SU-DHL-6 (cell line): ENCODE data around the gene METTL4.

ENCODE experiments used
- H2AFZ ChIP-seq: fragments of 200-600 bp; sonication (generic); 2 replicates; pipeline ENCODE4 v1.6.1; 2014; ENCODE audit warnings: low read depth, mild to moderate bottlenecking, moderate library complexity, mixed read lengths, antibody characterized with exemption, low read length; ENCODE audit not compliant: severe bottlenecking
- H3F3A ChIP-seq: fragments of 200-600 bp; shearing (Covaris generic); 2 replicates; pipeline ENCODE4 v1.6.0; 2016; ENCODE audit warnings: antibody characterized with exemption, mild to moderate bottlenecking; ENCODE audit not compliant: insufficient read depth
- H3K27ac ChIP-seq: fragments of 200-600 bp; sonication (generic); 2 replicates; pipeline ENCODE4 v1.5.1; 2016; ENCODE audit warnings: low read depth, mild to moderate bottlenecking, low read length, moderate library complexity, mixed read lengths
- H3K27me3 ChIP-seq: fragments of 200-600 bp; sonication (generic), shearing (Covaris generic); 2 replicates; pipeline ENCODE4 v1.6.0; 2014; ENCODE audit warnings: mild to moderate bottlenecking, low read length
- H3K36me3 ChIP-seq: fragments of 200-600 bp; sonication (generic); 2 replicates; pipeline ENCODE4 v1.6.1; 2014; ENCODE audit warnings: mild to moderate bottlenecking, low read length, mixed read lengths
- H3K4me2 ChIP-seq: fragments of 300-600, 200-600 bp; shearing (Covaris generic), sonication (generic); 2 replicates; pipeline ENCODE4 v1.6.0; 2014; ENCODE audit warnings: low read length, low read depth, mild to moderate bottlenecking; ENCODE audit not compliant: poor library complexity, severe bottlenecking
- H3K4me3 ChIP-seq: fragments of 200-600 bp; sonication (generic); 2 replicates; pipeline ENCODE4 v1.5.1; 2014; ENCODE audit warnings: antibody characterized with exemption, low read length, mild to moderate bottlenecking, mixed read lengths; ENCODE audit not compliant: insufficient read depth, poor library complexity, severe bottlenecking
- H3K79me2 ChIP-seq: fragments of 200-600 bp; sonication (generic); 2 replicates; pipeline ENCODE4 v1.6.1; 2014; ENCODE audit warnings: mild to moderate bottlenecking, low read length, moderate library complexity; ENCODE audit not compliant: insufficient read depth
- H3K9ac ChIP-seq: fragments of 200-600 bp; sonication (generic); 2 replicates; pipeline ENCODE4 v1.7.0; 2014; ENCODE audit warnings: mild to moderate bottlenecking, low read length
- H3K9me2 ChIP-seq: fragments of 200-600 bp; sonication (generic); replicated peaks from 2 replicates; pipeline ENCODE4 v1.6.1; 2014; ENCODE audit warnings: low read length; ENCODE audit not compliant: insufficient read depth
- H3K9me3 ChIP-seq: fragments of 200-600 bp; sonication (generic); 2 replicates; pipeline ENCODE4 v1.6.1; 2014; ENCODE audit warnings: low read length, mixed read lengths; ENCODE audit not compliant: insufficient read depth
- H4K20me1 ChIP-seq: fragments of 200-600 bp; sonication (generic); 2 replicates; pipeline ENCODE4 v1.6.1; 2014; ENCODE audit warnings: low read depth, mild to moderate bottlenecking, antibody characterized with exemption, low read length, moderate library complexity, mixed read lengths
- EZH2phosphoT487 ChIP-seq: fragments of 200-600 bp; sonication (generic), shearing (Covaris generic); conservative IDR thresholded peaks from 2 replicates; pipeline ENCODE4 v1.6.1; 2018; ENCODE audit warnings: mild to moderate bottlenecking, antibody characterized with exemption, low read length, moderate library complexity, mixed read lengths
- TF ChIP-seq, protein P1 (sequence below): fragments of 200-600 bp; sonication (generic); IDR thresholded peaks from one replicate; pipeline ENCODE4 v1.5.1; 2017; ENCODE audit warnings: antibody characterized with exemption, mild to moderate bottlenecking, low read length, moderate library complexity; ENCODE audit not compliant: insufficient read depth, poor library complexity, severe bottlenecking

Gene METTL4

DNA sequence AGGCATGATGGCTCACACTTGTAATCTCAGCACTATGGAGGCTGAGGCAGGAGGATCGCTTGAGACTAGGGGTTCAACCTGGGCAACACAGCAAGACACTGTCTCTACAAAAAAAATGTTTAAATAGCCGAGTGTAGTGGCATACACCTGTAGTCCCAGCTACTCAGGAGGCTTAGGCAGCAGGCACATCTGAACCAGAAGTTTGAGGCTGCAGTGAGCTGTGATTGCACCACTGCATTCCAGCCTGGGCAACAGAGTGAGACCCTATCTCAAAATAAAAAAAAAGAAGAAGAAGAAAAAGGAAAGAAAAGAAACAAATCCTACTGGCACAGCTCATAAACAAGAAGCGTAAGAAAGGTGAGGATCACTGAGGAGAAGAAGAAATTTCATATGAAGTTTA, 19.9 kb downstream of the METTL4 start:
- Histone ChIP-seq H3F3A (no peaks in the 10 kb centered on the region; the same call in 1 of the 2 replicates), H3K27me3 (no peaks in the 10 kb centered on the region), H3K9ac (no peak overlapping the region), H3K4me2 (no peak overlapping the region), H3K4me3 (no peak overlapping the region), H3K36me3 (peaks cover 23% of the 10 kb centered on the region), H3K9me2 (no peaks in the 10 kb centered on the region), H2AFZ (no peak overlapping the region), H4K20me1 (no peaks in the 10 kb centered on the region; the same call in 1 of the 2 replicates), H3K9me3 (no peaks in the 10 kb centered on the region), H3K79me2 (no peaks in the 10 kb centered on the region), H3K27ac (no peak overlapping the region)
- TF ChIP-seq, protein P1, sequence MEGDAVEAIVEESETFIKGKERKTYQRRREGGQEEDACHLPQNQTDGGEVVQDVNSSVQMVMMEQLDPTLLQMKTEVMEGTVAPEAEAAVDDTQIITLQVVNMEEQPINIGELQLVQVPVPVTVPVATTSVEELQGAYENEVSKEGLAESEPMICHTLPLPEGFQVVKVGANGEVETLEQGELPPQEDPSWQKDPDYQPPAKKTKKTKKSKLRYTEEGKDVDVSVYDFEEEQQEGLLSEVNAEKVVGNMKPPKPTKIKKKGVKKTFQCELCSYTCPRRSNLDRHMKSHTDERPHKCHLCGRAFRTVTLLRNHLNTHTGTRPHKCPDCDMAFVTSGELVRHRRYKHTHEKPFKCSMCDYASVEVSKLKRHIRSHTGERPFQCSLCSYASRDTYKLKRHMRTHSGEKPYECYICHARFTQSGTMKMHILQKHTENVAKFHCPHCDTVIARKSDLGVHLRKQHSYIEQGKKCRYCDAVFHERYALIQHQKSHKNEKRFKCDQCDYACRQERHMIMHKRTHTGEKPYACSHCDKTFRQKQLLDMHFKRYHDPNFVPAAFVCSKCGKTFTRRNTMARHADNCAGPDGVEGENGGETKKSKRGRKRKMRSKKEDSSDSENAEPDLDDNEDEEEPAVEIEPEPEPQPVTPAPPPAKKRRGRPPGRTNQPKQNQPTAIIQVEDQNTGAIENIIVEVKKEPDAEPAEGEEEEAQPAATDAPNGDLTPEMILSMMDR: no peak
- no peak for TF ChIP-seq EZH2phosphoT487

DNA sequence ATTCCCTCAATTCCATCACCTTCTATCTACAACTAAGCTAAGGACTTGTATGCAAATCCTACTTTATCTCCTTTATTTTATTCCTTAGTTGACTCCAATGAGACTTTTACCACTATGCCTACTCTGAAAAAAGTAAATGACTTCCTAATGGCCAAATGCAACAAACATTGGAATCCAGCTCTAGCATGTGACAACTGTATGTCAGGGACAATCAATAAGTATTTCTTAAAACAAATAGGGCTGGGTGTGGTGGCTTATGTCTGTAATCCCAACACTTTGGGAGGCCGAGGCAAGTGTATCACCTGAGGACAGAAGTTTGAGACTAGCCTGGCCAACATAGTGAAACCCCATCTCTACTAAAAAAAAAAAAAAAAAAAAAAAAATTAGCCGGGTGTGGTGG, 21.8 kb downstream of the METTL4 start:
- no peaks in the 10 kb centered on the region; the same call in 1 of the 2 replicates for H3K79me2 ChIP-seq
- no peaks in the 10 kb centered on the region for H3K9me2 ChIP-seq
- H3F3A ChIP-seq: peaks cover 3% of the 10 kb centered on the region; the same call in 1 of the 2 replicates
- no peak overlapping the region for H3K27ac ChIP-seq
- peaks cover 25% of the 10 kb centered on the region; the same call in 1 of the 2 replicates for H3K36me3 ChIP-seq
- H4K20me1 ChIP-seq: no peaks in the 10 kb centered on the region; the same call in 1 of the 2 replicates
- no peak overlapping the region for H3K4me3 ChIP-seq
- no peak for TF ChIP-seq EZH2phosphoT487
- TF ChIP-seq, protein P1: no peak
- no peak overlapping the region for H2AFZ ChIP-seq
- no peaks in the 10 kb centered on the region for H3K27me3 ChIP-seq
- H3K9me3 ChIP-seq: no peaks in the 10 kb centered on the region
- H3K4me2 ChIP-seq: no peak overlapping the region
- no peak overlapping the region for H3K9ac ChIP-seq

DNA sequence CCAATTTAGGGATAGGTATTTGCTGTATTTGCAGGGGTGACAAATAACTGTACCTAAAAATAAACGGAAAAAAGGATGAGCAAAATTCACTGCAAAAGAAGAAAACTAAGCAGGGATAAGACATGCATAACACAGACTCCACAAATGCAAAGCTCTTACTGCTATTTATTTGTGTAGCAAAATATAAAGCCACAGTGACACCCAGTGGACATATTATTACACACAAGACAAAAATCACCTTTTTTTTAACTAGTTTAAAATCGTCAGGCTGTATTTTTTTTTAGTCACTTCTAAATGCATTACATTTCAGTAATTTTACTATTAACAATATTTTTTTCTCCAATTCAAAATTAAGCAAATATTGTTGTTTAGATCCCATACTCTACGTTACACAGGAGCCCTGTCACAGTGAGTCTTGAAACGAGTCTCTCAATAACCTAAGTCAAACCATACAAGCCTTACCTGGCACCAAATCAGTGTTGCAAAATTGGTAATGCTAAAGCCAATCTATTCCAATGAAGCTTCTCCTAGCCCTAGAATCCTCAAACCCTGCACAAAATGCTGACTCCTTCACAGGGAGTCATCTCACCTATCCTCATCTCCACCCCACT, 23.7 kb downstream of the METTL4 start:
- Histone ChIP-seq H3K9me2 (no peaks in the 10 kb centered on the region), H3K4me3 (no peak overlapping the region), H3K27me3 (no peaks in the 10 kb centered on the region), H3K36me3 (peaks cover 20% of the 10 kb centered on the region; the same call in 1 of the 2 replicates), H3K4me2 (no peak overlapping the region), H4K20me1 (no peaks in the 10 kb centered on the region; the same call in 1 of the 2 replicates), H3F3A (peaks cover 13% of the 10 kb centered on the region; the same call in 1 of the 2 replicates), H2AFZ (no peak overlapping the region), H3K27ac (no peak overlapping the region), H3K79me2 (no peaks in the 10 kb centered on the region; the same call in 1 of the 2 replicates), H3K9ac (no peak overlapping the region), H3K9me3 (no peaks in the 10 kb centered on the region)
- TF ChIP-seq EZH2phosphoT487: no peak
- TF ChIP-seq, protein P1: peak; percentile 17
